ENCODE data around the gene CNNM2.
"Not testable (repeated sequence)": the region's sequence is repeated elsewhere in the genome, so short reads cannot be mapped to it uniquely, and the experiment has no call there.

Gene CNNM2

GRCh38 chr10:103111918-103112877 is 194.1 kb downstream of the CNNM2 start:
- no peak for DNase-seq

- DNase-seq, result no peak
Measured at GRCh38 chr10:103114876-103115275, 196.8 kb downstream of the CNNM2 start.

DNA sequence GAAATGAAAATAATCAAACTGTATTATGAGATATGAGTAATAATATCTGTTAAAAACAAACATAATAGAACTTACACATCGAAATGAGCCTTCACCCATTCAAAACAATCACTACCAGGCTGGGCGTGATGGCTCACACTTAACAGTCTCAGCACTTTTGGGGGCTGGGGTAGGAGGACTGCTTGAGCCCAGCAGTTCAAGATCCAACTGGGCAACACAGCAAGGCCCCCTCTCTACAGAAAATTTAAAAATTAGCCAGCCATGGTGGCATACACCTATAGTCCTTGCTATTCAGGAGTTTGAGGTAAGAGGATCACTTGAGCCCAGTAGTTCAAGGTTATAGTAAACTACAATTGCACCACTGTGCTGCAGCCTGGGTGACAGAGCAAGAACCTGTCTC is 199.2 kb downstream of the CNNM2 start:
- DNase-seq, result no peak

DNA sequence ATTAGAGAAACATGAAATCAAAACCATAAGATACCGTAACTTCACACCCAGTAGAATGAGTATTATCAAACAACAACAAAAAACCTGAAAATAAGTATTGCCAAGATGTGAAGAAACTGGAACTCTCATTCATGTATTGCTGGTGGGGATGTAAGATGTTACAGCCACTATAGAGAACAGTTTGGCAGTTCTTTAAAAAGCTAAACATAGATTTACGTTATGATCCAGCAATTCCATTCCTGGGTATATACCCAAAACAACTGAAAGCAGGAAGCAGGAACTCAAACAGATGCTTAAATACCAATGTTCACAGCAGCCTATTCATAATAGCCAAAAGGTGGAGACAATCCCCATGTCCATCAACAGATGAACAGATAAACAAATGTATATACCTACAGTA is 202.5 kb downstream of the CNNM2 start:
- no peak for DNase-seq

- no peak for DNase-seq
Measured at GRCh38 chr10:103120977-103121735, 203.1 kb downstream of the CNNM2 start.

GRCh38 chr10:103123282-103124024 is 205.4 kb downstream of the CNNM2 start:
- no peak for DNase-seq

DNA sequence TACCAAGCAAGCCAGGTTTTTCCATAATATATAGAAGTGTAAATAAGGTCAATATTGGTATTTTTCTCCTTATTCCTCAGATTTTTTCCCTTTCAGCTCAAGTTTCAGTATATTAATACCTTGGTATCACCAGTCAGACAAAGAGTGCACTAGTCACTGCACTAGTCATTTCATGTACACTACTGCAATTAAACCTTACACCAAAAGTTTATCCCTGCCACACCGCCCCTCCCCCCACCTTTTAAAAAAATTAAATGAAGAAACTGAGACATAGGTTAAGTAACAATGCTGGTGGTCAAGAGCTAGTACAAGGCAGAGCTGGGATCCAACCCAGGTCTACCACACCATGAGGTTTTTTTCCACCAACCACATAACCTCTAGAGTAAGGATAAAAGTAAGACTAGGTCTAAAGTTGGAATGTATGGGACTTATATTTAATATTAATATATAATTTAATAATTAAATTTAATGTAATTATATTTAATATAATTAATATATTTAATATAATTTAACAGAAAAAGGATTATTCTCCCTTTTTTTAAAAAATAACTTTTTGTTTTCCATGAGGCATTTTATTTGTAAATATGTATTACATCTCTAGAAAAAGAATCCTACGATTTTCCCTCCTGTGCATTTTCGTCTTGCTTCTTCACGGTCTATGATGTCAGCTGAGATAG is 206.5 kb downstream of the CNNM2 start:
- DNase-seq, result no peak

DNA sequence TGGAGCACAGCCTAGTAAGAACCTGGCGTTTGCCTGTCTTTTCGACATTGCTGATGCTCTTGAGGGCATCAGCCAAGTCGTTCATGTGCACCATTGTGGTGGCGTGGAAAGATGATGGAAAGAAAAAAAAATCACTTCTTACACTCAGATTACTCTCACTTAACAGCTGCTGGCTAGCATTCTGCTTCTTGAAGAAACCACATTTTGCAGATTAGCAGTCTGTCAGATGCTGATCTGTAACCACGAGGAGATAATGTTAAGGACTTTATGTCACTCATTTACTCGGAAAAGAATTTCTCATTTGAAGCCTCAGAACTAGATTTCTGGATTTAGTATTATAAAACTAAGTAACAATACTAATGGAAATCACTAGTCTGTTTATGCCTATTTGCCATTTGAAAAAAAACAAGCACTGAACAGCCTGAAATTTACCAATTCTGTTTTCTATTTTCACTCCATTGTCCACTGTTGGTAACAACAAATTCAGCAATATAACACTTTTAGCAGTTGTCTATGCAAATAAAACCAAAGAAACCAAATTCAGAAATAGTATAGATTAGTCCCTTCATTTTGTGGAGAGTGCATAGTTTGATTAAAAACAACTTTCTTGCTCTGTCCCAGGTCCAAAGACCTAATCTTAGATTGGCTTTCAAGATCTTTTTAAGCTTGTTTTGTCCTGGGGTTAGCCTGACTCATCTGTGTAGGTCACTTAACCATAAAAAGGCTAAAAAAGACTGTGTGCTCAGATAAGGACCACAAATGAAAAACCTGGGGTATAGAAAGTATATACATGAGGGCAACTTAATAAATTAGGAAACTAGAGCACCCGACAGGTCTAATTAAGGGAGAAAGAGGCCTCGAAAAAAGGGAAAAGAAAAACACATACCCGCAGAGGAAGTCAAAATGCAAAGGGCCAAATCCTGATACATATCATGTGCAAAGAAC is 207.5 kb downstream of the CNNM2 start:
- DNase-seq, result no peak

DNA sequence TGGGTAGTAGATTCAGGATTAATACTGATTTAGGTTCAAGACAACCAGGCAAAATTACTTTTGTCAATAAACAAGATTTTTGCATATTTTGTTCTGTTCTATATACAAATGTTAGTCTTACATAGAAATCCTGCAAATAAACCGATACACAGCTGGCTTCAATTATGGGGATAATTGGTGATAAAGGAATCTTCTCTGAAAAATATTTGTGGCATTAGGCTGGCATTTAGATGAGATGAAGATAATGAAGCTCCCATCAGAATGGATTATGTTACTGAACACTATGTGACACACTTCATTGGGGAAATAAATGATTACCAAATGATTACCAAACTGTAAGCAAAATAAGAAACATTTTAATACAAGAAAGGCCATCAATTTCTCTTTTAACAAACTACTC is 209.1 kb downstream of the CNNM2 start:
- no peak for DNase-seq

DNA sequence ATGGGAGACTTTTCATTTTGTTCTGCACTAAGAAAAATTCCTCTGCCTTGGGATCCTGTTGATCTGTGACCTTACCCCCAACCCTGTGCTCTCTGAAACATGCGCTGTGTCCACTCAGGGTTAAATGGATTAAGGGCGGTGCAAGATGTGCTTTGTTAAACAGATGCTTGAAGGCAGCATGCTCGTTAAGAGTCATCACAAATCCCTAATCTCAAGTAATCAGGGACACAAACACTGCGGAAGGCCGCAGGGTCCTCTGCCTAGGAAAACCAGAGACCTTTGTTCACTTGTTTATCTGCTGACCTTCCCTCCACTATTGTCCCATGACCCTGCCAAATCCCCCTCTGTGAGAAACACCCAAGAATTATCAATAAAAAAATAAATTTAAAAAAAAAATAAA is 212.1 kb downstream of the CNNM2 start:
- DNase-seq, result not testable (repeated sequence)

DNA sequence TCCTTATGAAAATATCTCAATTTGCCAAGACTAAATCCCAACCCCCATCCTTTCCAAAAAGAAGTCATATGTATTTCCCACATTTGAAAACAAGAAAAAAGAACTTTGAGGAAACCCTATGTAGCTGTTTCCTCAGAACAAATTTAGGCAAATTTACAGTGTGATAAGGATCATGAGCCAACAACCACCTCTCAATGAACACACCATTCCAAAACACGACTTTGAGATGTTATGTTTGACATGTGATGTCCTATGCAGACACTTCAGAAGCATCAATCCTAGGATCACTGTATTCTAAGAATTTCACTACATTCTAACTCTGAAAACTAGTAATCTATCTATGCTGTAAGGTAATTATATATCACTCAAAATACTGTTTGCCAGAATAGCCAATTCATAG is 212.8 kb downstream of the CNNM2 start:
- DNase-seq, result no peak

GRCh38 chr10:103135168-103135567 is 217.1 kb downstream of the CNNM2 start:
- not testable (repeated sequence) for DNase-seq

DNA sequence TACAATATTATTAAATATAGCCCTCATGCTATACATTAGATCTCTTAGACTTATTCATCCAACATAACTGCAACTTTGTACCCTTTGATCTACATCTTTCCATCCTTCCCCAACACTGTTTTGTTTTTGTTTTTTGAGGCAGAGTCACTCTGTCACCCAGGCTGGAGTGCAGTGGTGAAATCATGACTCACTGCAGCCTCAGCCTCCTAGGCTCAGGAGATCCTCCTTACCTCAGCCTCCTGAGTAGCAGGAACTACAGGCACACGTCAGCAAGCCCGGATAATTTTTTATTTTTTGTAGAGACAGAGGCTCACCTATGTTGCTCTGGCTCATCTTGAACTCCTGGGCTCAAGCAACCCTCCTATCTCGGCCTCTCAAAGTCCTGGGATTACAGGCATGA is 221.7 kb downstream of the CNNM2 start:
- DNase-seq, result no peak

Measured in CD4-positive, alpha-beta T cell treated with Interferon gamma for 1 hour (primary cell).